Bronchial epithelial cell (primary cell): ENCODE results near the gene TECPR1. TPM values are rescaled to one million over a fixed set of nuclear protein-coding genes. Genes with fewer than 3 reads are reported as not detected.
"Not testable (repeated sequence)": the region's sequence is repeated elsewhere in the genome, so short reads cannot be mapped to it uniquely, and the experiment has no call there.

Experiments
- DNase-seq: peaks from one replicate; pipeline ENCODE4 v3.0.0-alpha.2; 2010; ENCODE audit warnings: low read depth
- FAIRE-seq: peaks from 2 replicates; lab custom pipeline; 2011; peaks lifted over from hg19 to GRCh38; lab: Jason Lieb, UNC
- H3K27me3 ChIP-seq: 2 replicates; pipeline ENCODE4 v1.5.1; 2011; ENCODE audit warnings: low read length; ENCODE audit not compliant: control insufficient read depth, insufficient read depth
- H3K36me3 ChIP-seq: 2 replicates; pipeline ENCODE4 v1.5.1; 2011; ENCODE audit warnings: low read length; ENCODE audit not compliant: control insufficient read depth, insufficient read depth
- H3K4me3 ChIP-seq: 2 replicates; pipeline ENCODE4 v1.5.1; 2011; ENCODE audit warnings: mild to moderate bottlenecking, low read depth, low read length, control low read depth
- total RNA-seq: library from RNA; depleted of rRNA; stranded (reverse); fragments of >200 nt; gene quantifications from 2 replicates; pipeline ENCODE4 v1.2.1, GENCODE V29; 2014
- TF ChIP-seq, protein P1 (sequence below): IDR thresholded peaks from 2 replicates; pipeline ENCODE4 v1.5.1; 2011; ENCODE audit warnings: mild to moderate bottlenecking, moderate library complexity, low read length, control low read depth, inconsistent platforms; ENCODE audit not compliant: insufficient read depth, severe bottlenecking

Gene TECPR1
- total RNA-seq, 1 donor from 2014 or later: 8.2 TPM

DNA sequence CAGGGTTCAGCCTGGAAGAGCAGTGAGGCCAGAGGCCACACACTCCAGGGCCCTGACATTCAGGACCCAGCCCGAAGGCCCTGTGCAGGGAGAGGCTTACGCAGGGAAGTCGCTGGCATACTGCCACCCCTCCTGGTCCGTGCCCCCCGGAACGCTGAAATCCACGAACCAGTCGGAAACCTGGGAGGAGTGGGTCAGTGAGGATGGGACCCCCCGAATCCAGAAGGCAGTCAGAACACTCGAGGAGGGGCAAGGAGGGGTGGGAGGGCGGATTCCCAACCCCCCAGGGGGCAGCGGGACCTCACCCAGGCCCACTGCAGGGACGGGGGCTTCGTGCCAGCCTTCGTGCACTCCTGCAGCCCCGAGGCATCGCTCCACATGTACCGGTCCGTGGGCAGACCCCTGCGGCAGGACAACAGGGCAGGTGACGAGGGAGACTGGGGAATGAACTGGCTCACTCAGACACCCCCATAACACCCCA is 27.3 kb downstream of the TECPR1 start:
- no peak overlapping the region for H3K4me3 ChIP-seq
- DNase-seq (no peak), FAIRE-seq (no peak)
- no peaks in the 10 kb centered on the region for H3K27me3 ChIP-seq
- H3K36me3 ChIP-seq: peaks cover 2% of the 10 kb centered on the region
- TF ChIP-seq, protein P1, sequence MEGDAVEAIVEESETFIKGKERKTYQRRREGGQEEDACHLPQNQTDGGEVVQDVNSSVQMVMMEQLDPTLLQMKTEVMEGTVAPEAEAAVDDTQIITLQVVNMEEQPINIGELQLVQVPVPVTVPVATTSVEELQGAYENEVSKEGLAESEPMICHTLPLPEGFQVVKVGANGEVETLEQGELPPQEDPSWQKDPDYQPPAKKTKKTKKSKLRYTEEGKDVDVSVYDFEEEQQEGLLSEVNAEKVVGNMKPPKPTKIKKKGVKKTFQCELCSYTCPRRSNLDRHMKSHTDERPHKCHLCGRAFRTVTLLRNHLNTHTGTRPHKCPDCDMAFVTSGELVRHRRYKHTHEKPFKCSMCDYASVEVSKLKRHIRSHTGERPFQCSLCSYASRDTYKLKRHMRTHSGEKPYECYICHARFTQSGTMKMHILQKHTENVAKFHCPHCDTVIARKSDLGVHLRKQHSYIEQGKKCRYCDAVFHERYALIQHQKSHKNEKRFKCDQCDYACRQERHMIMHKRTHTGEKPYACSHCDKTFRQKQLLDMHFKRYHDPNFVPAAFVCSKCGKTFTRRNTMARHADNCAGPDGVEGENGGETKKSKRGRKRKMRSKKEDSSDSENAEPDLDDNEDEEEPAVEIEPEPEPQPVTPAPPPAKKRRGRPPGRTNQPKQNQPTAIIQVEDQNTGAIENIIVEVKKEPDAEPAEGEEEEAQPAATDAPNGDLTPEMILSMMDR: no peak

DNA sequence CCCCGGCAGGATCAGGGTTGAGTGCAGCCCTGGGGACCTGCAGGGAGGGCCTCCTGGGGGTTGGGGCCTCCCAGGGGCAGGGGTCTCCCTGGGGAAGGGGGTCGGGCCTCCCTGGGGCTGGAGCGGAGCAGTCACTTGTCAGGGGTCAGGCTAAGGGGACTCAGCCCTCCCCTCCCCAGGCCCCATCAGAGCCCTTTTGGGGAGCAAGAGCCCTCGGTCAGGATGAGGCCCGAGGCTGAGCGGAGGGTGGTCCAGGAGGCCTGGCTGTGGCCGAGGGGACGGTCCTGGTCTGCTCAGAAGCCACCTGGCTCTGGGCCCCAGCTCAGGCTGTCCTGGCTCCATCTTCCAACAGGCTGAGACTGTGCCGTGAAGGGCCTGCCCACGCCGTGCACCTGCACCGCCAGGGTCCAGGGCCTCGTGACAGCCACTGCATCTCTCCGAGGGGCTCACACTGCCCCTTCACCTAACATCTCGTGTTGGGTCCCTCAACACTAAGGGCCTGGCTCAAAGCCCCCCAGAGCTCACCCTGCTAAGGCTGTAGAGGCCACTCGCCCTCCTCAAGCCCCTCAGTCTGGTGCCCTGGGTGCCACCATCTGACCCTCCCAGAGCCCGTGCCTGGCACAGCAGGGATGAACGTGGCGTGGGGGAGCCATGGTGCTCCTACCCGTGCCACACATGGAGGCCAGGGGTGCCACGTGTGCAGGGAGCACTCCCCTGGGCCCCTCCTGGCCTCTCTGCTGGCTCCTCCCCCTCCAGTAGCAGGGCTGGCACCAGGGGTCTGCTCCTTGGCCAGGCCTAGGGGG is 27.9 kb downstream of the TECPR1 start:
- TF ChIP-seq, protein P1: no peak
- DNase-seq (no peak), FAIRE-seq (no peak)
- H3K36me3 ChIP-seq: peaks cover 2% of the 10 kb centered on the region
- H3K4me3 ChIP-seq: no peak overlapping the region
- H3K27me3 ChIP-seq: no peaks in the 10 kb centered on the region

DNA sequence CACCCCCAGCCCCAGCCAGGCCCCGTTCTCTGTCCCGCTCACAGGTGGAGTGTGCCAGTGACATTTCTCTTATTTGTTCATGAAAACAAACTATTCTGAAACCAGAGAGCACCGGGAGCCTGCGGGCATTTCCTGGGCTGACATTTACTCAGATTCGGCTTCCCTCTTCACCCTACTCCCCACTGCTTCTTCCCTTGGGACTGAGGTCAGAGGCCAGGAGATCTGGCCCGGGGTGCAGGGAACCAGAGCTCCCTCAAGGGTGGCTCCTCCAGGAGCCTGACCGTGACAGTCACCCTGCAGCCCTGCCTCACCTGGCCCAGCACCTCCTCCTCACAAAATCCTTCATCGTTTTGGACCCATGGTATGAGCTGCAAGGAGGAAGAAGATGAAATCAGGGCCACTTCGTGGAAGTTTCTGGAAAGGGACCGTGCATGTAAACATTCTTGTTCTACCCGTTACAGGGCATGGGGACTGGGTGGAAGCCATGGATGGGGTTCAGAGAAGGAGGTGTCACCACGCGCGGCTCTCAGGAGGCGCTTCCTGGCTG is 28.6 kb downstream of the TECPR1 start:
- H3K36me3 ChIP-seq: peaks cover 2% of the 10 kb centered on the region

GRCh38 chr7:98222533-98223195 is 29.4 kb downstream of the TECPR1 start:
- TF ChIP-seq, protein P1: no peak
- FAIRE-seq (no peak), DNase-seq (no peak)
- Histone ChIP-seq H3K36me3 (peaks cover 2% of the 10 kb centered on the region), H3K27me3 (no peaks in the 10 kb centered on the region), H3K4me3 (no peak overlapping the region)

More for the DNA sequence above, 28.6 kb downstream of the TECPR1 start:
- DNase-seq (no peak), FAIRE-seq (no peak)
- no peak overlapping the region for H3K4me3 ChIP-seq
- H3K27me3 ChIP-seq: no peaks in the 10 kb centered on the region
- TF ChIP-seq, protein P1: no peak

DNA sequence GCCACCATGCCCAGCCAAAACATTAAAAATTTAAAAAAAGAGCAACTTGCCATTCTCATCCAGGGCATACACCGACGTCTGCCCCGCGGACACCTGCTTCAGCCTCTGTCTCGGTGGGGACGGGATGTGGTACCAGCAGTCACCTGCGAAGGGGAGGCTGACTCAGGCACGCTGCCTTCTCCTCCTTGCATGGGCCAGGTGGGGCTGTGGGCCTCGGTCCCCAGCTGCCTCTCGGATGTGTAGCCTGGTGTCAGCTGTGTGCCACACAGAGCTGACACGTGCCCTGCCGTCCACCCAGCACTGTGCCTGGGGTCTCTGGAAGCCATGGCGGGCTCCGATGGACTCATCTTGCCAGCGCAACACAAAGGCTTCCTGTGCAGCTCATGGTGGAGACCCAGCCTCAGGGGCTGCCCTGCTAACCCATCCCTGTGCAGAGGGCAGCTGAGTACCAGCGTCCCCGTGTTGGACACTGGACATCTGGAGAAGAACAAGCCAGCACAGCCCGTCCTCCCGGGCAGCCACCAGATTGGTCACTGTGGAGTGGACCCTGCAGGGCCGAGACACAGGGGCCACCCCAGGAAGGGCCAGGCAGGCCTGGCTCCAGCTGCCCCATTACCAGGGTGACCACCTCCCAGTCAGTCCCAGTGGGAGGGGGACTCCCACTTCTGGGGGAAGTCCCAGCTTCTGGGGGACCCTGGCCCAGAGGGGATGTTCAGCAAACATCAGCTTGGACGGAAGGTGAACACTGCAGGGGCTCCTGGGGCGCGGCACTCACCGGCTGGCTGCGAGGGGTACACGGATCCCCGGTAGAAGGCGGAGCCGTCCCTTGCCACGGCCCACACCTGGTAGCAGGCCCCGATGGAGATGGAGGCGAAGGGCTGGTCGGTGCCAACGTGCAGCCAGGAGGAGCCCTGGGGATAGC is 30.2 kb downstream of the TECPR1 start:
- H3K36me3 ChIP-seq: peaks cover 2% of the 10 kb centered on the region
- FAIRE-seq (no peak), DNase-seq (no peak)
- H3K4me3 ChIP-seq: no peak overlapping the region
- TF ChIP-seq, protein P1: no peak
- no peaks in the 10 kb centered on the region for H3K27me3 ChIP-seq

DNA sequence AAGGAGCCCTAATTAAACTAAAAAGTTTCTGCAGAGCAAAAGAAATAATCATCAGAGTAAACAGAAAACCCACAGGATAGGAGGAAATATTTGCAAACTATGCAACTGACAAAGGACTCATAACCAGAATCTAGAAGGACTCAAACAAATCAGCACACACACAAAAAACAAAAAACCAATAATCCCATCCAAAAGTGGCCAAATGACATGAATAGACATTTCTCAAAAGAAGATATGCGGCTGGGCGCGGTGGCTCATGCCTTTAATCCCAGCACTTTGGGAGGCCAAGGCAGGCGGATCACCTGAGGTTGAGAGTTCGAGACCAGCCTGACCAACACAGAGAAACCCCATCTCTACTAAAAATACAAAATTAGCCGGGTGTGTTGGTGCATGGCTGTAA is 32.6 kb downstream of the TECPR1 start:
- not testable (repeated sequence) for H3K36me3 ChIP-seq, FAIRE-seq, H3K4me3 ChIP-seq, H3K27me3 ChIP-seq, DNase-seq
